HepG2 (cell line): ENCODE data around the gene DNAJC5. TPM values are rescaled to one million over a fixed set of nuclear protein-coding genes. Genes with fewer than 3 reads are reported as not detected.

ENCODE experiments used
- ATAC-seq: fragments of 200-7000 bp; cut with Tn5 transposase; 3 replicates; pipeline ENCODE4 v1.9.1; 2020; ENCODE audit warnings: mild to moderate bottlenecking, moderate library complexity
- BruUV-seq: library from RNA; stranded (reverse); fragments of 400-500 nt; replicated peaks from 2 replicates; lab custom pipeline; 2021; lab: Mats Ljungman, UMichigan
- CTCF ChIA-PET: fragments of 300-600 bp; formaldehyde crosslinking; extraction: SDS; loops from one replicate; lab custom pipeline; 2021; ENCODE audit warnings: low total read pairs, inconsistent platforms, low intra/inter-chr PET ratio; lab: Yijun Ruan, JAX
- POLR2A ChIA-PET: fragments of 350-600 bp; sonication (Branson Sonifier 250); formaldehyde crosslinking; loops from one replicate; lab custom pipeline; 2020; ENCODE audit warnings: antibody characterized with exemption, inconsistent platforms; lab: Yijun Ruan, JAX
- DNase-seq: peaks from one replicate; pipeline ENCODE4 v3.0.0-alpha.2; 2015; ENCODE audit warnings: low spot score
- FAIRE-seq: peaks from 3 replicates; lab custom pipeline; 2011; peaks lifted over from hg19 to GRCh38; lab: Jason Lieb, UNC
- H2AFZ ChIP-seq: one replicate; pipeline ENCODE4 v1.6.1; 2011; ENCODE audit warnings: low read length, inconsistent platforms
- H3K27ac ChIP-seq: fragments of 300-600 bp; 3 replicates; pipeline ENCODE4 v1.8.0; 2011; ENCODE audit warnings: mixed run types, mild to moderate bottlenecking, mixed read lengths, low read length, inconsistent platforms; ENCODE audit not compliant: insufficient read depth; ENCODE audit errors: extremely low read length
- H3K27me3 ChIP-seq, 2 experiments: fragments of 200-600 bp in 1 of 2; 2 replicates in 1 of 2; 3 replicates in 1 of 2; pipeline versions ENCODE4 v1.6.0 to v1.8.0; 2011; ENCODE audit warnings: low read length in 2 of 2, mild to moderate bottlenecking in 2 of 2, moderate library complexity in 2 of 2, inconsistent platforms in 1 of 2; ENCODE audit not compliant: insufficient read depth in 2 of 2, control insufficient read depth in 1 of 2
- H3K36me3 ChIP-seq, 2 experiments: fragments of 200-600 bp in 1 of 2; replicated peaks in 1 of 2; 2 replicates in 1 of 2; 3 replicates in 1 of 2; pipeline versions ENCODE4 v1.5.1 to v1.8.0; 2011; ENCODE audit warnings: low read length in 2 of 2, inconsistent platforms in 1 of 2; ENCODE audit not compliant: insufficient read depth in 2 of 2, control insufficient read depth in 1 of 2
- H3K4me1 ChIP-seq: 2 replicates; pipeline ENCODE4 v1.5.1; 2012; ENCODE audit warnings: low read length, inconsistent platforms; ENCODE audit not compliant: insufficient read depth
- H3K4me2 ChIP-seq: 2 replicates; pipeline ENCODE4 v1.6.0; 2011; ENCODE audit warnings: low read depth, low read length, inconsistent platforms
- H3K4me3 ChIP-seq, 3 experiments: fragments of 200-600 bp in 1 of 3; sonication (generic), shearing (Covaris generic) in 1 of 3; replicated peaks in 1 of 3; 2 replicates each; pipeline ENCODE4 v1.5.1; 2011 to 2016; ENCODE audit warnings: low read length in 3 of 3, inconsistent platforms in 2 of 3, low read depth in 2 of 3, mild to moderate bottlenecking in 2 of 3, control low read depth in 1 of 3, mixed read lengths in 1 of 3; ENCODE audit not compliant: insufficient read depth in 1 of 3
- H3K79me2 ChIP-seq: one replicate; pipeline ENCODE4 v1.6.1; 2011; ENCODE audit warnings: low read length, inconsistent platforms; ENCODE audit not compliant: insufficient read depth
- H3K9ac ChIP-seq: 2 replicates; pipeline ENCODE4 v1.6.0; 2011; ENCODE audit warnings: mild to moderate bottlenecking, low read depth, low read length, inconsistent platforms; ENCODE audit not compliant: insufficient read depth
- H3K9me3 ChIP-seq: 2 replicates; pipeline ENCODE4 v1.5.1; 2012; ENCODE audit warnings: mild to moderate bottlenecking, low read length
- H4K20me1 ChIP-seq: 2 replicates; pipeline ENCODE4 v1.6.0; 2011; ENCODE audit warnings: inconsistent platforms, mild to moderate bottlenecking, low read length, moderate library complexity; ENCODE audit not compliant: insufficient read depth
- GFI1 ChIP-seq: sonication (generic); formaldehyde crosslinking; IDR thresholded peaks from 2 replicates; pipeline ENCODE4 v1.5.0; 2020; ENCODE audit warnings: missing genetic modification reagents, mild to moderate bottlenecking, borderline replicate concordance
- HDAC1 ChIP-seq: sonication (generic); formaldehyde crosslinking; IDR thresholded peaks from 2 replicates; pipeline ENCODE4 v1.5.1; 2020; ENCODE audit warnings: mild to moderate bottlenecking, missing genetic modification reagents
- HNF1A ChIP-seq, 2 experiments: sonication (generic) in 1 of 2; formaldehyde crosslinking in 1 of 2; IDR thresholded peaks; 2 replicates each; pipeline versions ENCODE4 v1.4.0 to v1.6.1; 2016 to 2020; ENCODE audit warnings: borderline replicate concordance in 1 of 2, low read depth in 1 of 2, mild to moderate bottlenecking in 1 of 2, missing genetic modification reagents in 1 of 2
- HNRNPUL1 ChIP-seq: fragments of 200-400 bp; formaldehyde crosslinking; IDR thresholded peaks from 2 replicates; pipeline ENCODE4 v1.6.1; 2017; ENCODE audit warnings: low read depth, mild to moderate bottlenecking, low read length, moderate library complexity
- IKZF5 ChIP-seq: IDR thresholded peaks from 2 replicates; pipeline ENCODE4 v1.6.1; 2018; ENCODE audit warnings: missing genetic modification reagents, mild to moderate bottlenecking, missing compliant biosample characterization
- MYPOP ChIP-seq: sonication (generic); formaldehyde crosslinking; IDR thresholded peaks from 2 replicates; pipeline ENCODE4 v1.8.1; 2023; ENCODE audit warnings: mild to moderate bottlenecking, moderate library complexity, missing genetic modification reagents
- MZF1 ChIP-seq: sonication (generic); formaldehyde crosslinking; IDR thresholded peaks from 2 replicates; pipeline ENCODE4 v1.8.1; 2023; ENCODE audit warnings: mild to moderate bottlenecking, missing genetic modification reagents, borderline replicate concordance
- SIX4 ChIP-seq: sonication (generic); formaldehyde crosslinking; IDR thresholded peaks from 2 replicates; pipeline ENCODE4 v1.4.0; 2020; ENCODE audit warnings: missing genetic modification reagents
- ZFAT ChIP-seq: sonication (generic); formaldehyde crosslinking; conservative IDR thresholded peaks from 2 replicates; pipeline ENCODE4 v1.8.1; 2023; ENCODE audit warnings: missing genetic modification reagents, inconsistent platforms
- ZNF263 ChIP-seq: sonication (generic); formaldehyde crosslinking; IDR thresholded peaks from 2 replicates; pipeline ENCODE4 v1.4.0; 2020; ENCODE audit warnings: missing genetic modification reagents
- ZNF317 ChIP-seq: sonication (generic); formaldehyde crosslinking; IDR thresholded peaks from 2 replicates; pipeline ENCODE4 v1.5.0; 2020; ENCODE audit warnings: mild to moderate bottlenecking, missing genetic modification reagents
- ZNF343 ChIP-seq: sonication (generic); formaldehyde crosslinking; IDR thresholded peaks from 2 replicates; pipeline ENCODE4 v1.4.0; 2020; ENCODE audit warnings: mild to moderate bottlenecking, missing genetic modification reagents
- ZNF350 ChIP-seq: sonication (generic); formaldehyde crosslinking; IDR thresholded peaks from 2 replicates; pipeline ENCODE4 v1.4.0; 2020; ENCODE audit warnings: mild to moderate bottlenecking, low read depth, missing genetic modification reagents, borderline replicate concordance
- ZNF446 ChIP-seq: sonication (generic); formaldehyde crosslinking; IDR thresholded peaks from 2 replicates; pipeline ENCODE4 v1.5.0; 2020; ENCODE audit warnings: mild to moderate bottlenecking, missing genetic modification reagents
- ZNF614 ChIP-seq: IDR thresholded peaks from 2 replicates; pipeline ENCODE4 v1.6.1; 2018; ENCODE audit warnings: missing biosample characterization, missing genetic modification reagents, inconsistent platforms, borderline replicate concordance
- ZNF83 ChIP-seq: sonication (generic); formaldehyde crosslinking; IDR thresholded peaks from 2 replicates; pipeline ENCODE4 v1.4.0; 2020; ENCODE audit warnings: missing genetic modification reagents, mild to moderate bottlenecking, borderline replicate concordance
- WGBS: methylation state at CpG from one replicate; pipeline ENCODE4 v1.1.6; 2017; ENCODE audit warnings: low lambda C conversion rate; 5-methylcytosine and 5-hydroxymethylcytosine counted together
- in situ Hi-C: cut with HindIII; loops from 2 replicates; pipeline ENCODE4 v1.10.0; 2017; ENCODE audit warnings: low pct_unique_long_range_greater_than_20kb; ENCODE audit not compliant: extremely low pct_ligation_motif_present
- intact Hi-C: fragments of 100-400 bp; cut with micrococcal nuclease; formaldehyde crosslinking; loops from one replicate; pipeline ENCODE4 v1.10.0; 2022; ENCODE audit not compliant: unreplicated experiment
- polyA plus RNA-seq, 8 experiments: library from polyadenylated mRNA; depleted of rRNA in 3 of 8; stranded (reverse) in 7 of 8; unstranded in 1 of 8; fragments of >200 nt; fragmentation: Illumina TruSeq in 4 of 8; extraction: Trizol in 4 of 8; gene quantifications; 2 replicates each; pipeline versions ENCODE4 v1.2.1 to v1.2.3, GENCODE V29; 2011 to 2016; ENCODE audit warnings: low read depth in 4 of 8, missing spikeins in 1 of 8, mixed read lengths in 1 of 8; ENCODE audit not compliant: insufficient read depth in 1 of 8
- total RNA-seq, 5 experiments: library from RNA; depleted of rRNA; stranded (reverse); fragments of >200 nt; fragmentation: Illumina TruSeq; extraction: Trizol; gene quantifications; 2 replicates each; pipeline ENCODE4 v1.2.3, GENCODE V29; 2016; ENCODE audit warnings: low read depth in 1 of 5

DNAJC5 gene
- total and polyA plus RNA-seq, 2 of the 13 experiments (the other 11 are each of a cell fraction or from before 2014, with no cell fraction given): 42.8 to 64.5 TPM

GRCh38 chr20:63863798-63864544 is 31.0 kb upstream of the DNAJC5 start:
- ChIA-PET POLR2A (interaction anchor here (1.0 to 4.6 kb wide), 36 partner anchors 8 to 326 kb away, joined by 3 to 71 read pairs (median 8); partner anchors contain the start of genes ARFRP1, C20orf204, DNAJC5 and GMEB2), CTCF (interaction anchor here (1.5 to 2.1 kb wide), 5 partner anchors 35 to 326 kb away, joined by 4 to 15 read pairs (median 9); partner anchors contain the start of genes ARFRP1, PTK6 and ZGPAT)
- TF ChIP-seq HDAC1 (CRISPR knock-in tag) (peak; percentile 96), ZNF343 (peak; percentile 85), HNF1A (IDR thresholded peaks at IDR 0.05; ENCODE audit: low read depth) (no peak), HNF1A (CRISPR knock-in tag; IDR thresholded peaks at IDR 0.05; ENCODE audit: borderline replicate concordance) (0 out of 2 replicates have a peak, but pooled peaks have one; percentile 38), SIX4 (no peak), ZFAT (CRISPR knock-in tag) (no peak), ZNF263 (CRISPR knock-in tag) (peak; percentile 69; the same call in 1 of the 2 replicates), ZNF317 (CRISPR knock-in tag) (0 out of 2 replicates have a peak, but pooled peaks have one; percentile 7), IKZF5 (CRISPR knock-in tag) (peak; percentile 60; the same call in 1 of the 2 replicates), ZNF83 (CRISPR knock-in tag) (no peak), ZNF614 (CRISPR knock-in tag) (peak; percentile 48; the same call in 1 of the 2 replicates), HNRNPUL1 (no peak), ZNF446 (CRISPR knock-in tag) (no peak; the same call in 1 of the 2 replicates), MYPOP (CRISPR knock-in tag) (peak; percentile 98), GFI1 (CRISPR knock-in tag) (peak; percentile 74; the same call in 1 of the 2 replicates), MZF1 (CRISPR knock-in tag) (no peak), ZNF350 (CRISPR knock-in tag) (no peak)

More at GRCh38 chr20:63863798-63864544, 31.0 kb upstream of the DNAJC5 start:
- H3K4me3 ChIP-seq: peak overlapping the region; percentile 78 to 96 (median 78)
- H3K4me2 ChIP-seq: peak overlapping the region; percentile 94
- intact Hi-C loops: loop anchor here (2.0 to 10.0 kb wide), 6 partner anchors 31 to 325 kb away; partner anchors contain the start of genes ARFRP1 and DNAJC5
- H3K36me3 ChIP-seq: peaks cover 7 to 10% of the 10 kb centered on the region in 2 experiments
- H2AFZ ChIP-seq: no peak overlapping the region
- no TSS peak for BruUV-seq
- DNase-seq (peak; percentile 90), FAIRE-seq (peak; percentile 80), ATAC-seq (peak; percentile 76)
- H3K9me3 ChIP-seq: no peaks in the 10 kb centered on the region
- H3K9ac ChIP-seq: peak overlapping the region; percentile 94
- H3K27me3 ChIP-seq: no peaks in the 10 kb centered on the region; a peak in 1 of 5 replicates
- H3K27ac ChIP-seq: peak overlapping the region; percentile 89
- WGBS: under 1% methylated on average over 37 of the region's 38 CpGs
- peaks cover 5% of the 10 kb centered on the region; the same call in 1 of the 2 replicates for H4K20me1 ChIP-seq
- peaks cover 38% of the 10 kb centered on the region for H3K79me2 ChIP-seq
- in situ Hi-C loops: no loop called here
- H3K4me1 ChIP-seq: peaks cover 51% of the 10 kb centered on the region
